HG02642 (cell line): Measurements from ENCODE around the gene TMEM141.

Experiments used
- ATAC-seq: cut with Tn5 transposase; IDR thresholded peaks from one replicate; pipeline ENCODE4 v1.9.1; 2021; ENCODE audit warnings: mild to moderate bottlenecking; ENCODE audit not compliant: unreplicated experiment, poor library complexity

The TMEM141 gene

DNA sequence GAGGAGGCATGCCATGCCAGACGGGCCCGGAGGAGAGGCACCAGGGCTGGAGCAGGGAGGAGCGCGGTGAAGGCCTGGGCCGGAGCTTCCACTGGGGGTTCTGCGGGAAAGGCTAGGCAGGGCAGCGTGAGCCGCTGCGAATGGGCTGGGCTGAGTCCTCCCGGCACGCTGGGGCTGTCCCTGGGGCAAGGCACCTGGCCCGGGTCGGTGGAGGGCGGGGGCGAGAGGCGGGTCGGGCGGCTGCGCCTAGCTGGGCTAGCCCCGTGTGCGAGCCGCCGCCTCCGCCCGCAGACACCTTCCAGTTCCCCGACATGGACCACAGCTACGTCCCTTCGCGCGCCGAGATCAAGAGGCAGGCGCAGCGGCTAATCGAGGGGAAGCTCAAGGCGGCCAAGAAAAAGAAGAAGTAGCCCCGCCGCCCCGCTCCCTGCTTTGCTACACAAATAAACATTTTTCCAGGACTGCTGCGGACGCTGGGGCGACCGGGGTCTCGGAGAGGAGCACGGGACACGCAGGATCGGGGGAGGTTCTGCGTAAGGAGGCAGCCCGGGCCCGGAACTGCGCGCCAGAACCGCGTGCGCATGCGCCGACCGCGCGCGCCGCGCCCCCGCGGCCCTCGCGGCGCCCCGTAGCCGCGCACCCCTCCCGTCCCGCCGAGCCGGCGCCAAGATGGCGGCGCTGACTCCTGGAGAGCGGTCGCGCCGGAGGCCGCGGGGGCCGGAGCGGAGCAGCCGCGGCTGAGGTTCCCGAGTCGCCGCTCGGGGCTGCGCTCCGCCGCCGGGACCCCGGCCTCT, 16.3 kb downstream of the TMEM141 start, which contains the start of gene RABL6:
Gene RABL6 (plus strand): TSS at position 668 of the 794 bp plus-strand sequence. CDS start 249 bp downstream, outside the sequence.
- peak; percentile 84 for ATAC-seq

DNA sequence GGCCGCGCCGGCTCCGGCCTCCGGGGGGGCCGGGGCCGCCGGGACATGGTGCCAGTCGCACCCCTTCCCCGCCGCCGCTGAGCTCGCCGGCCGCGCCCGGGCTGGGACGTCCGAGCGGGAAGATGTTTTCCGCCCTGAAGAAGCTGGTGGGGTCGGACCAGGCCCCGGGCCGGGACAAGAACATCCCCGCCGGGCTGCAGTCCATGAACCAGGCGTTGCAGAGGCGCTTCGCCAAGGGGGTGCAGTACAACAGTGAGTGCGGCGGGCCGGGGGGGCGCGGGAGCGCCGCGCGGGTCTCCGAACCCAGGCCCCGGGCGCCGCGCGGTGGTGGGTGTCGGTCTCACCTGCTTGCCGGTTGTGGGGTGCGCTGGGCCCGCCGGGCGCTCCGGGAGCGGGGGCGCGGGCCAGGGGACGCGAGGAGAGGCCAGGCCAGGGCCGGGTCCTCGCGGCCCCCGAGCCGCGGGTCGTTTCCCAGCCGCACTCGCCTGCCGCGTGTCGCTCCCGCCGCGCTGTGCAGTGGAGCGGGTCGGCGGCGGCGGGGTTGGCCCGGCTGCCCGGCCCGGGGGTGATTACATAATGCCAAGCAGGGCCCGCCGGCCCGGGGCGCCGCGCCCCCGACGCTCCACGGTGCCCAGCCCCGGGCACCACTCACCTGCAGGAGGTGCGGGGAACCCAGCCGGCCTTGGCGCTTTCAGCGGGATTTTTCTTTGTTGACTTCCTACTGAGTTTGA, 17.1 kb downstream of the TMEM141 start:
- ATAC-seq, result peak; percentile 39

DNA sequence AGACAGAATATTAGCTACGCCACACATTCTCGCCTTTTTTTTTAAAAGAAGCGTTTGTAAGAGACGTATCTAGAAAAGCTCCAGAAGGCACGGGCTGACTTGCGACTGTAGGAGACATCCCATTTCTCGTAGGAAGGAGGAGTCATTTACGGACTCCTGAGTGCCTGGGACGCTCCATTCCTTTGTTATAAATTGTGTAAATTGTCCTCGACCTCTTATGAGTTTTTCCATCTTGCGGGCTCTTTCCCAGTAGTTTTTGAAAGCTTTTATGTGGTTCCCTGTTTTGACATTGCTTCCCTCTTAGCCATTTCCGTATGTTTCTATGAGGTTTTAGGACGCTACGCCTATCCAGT, 17.6 kb downstream of the TMEM141 start:
- ATAC-seq, result no peak

DNA sequence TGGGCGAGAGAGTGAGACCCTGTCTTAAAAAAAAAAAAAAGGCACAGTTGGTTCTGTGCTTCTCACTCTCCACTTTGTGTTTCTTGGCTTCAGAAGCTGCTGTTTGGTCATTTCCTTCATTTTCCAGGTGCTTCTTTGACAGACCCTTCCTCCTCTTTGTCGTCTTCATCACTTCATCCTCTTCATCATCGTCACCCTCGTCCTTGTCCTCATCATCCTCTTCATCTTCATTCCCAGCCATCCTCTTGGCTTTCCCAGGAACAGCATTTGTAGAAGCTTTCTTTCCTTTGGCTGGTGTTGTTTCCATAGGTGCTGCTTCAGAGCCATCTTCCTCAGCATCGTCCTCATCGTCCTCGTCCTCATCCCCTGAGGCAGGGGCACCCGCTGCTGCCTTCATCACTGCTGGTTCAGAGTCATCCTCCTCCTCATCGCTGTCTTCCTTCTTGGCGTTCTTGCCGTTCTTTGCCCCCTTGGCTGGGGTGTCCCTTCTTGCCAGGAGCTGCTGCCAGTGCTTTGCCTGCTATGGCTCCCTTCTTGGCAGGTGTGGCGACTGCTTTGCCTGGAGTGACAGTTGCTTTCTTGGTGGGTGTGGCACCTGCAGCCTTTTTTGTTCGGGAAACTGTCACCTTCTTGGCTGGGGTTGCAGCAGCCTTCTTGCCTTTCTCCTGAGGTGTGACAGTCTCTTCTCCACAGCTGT, 23.7 kb downstream of the TMEM141 start:
- ATAC-seq, result no peak

DNA sequence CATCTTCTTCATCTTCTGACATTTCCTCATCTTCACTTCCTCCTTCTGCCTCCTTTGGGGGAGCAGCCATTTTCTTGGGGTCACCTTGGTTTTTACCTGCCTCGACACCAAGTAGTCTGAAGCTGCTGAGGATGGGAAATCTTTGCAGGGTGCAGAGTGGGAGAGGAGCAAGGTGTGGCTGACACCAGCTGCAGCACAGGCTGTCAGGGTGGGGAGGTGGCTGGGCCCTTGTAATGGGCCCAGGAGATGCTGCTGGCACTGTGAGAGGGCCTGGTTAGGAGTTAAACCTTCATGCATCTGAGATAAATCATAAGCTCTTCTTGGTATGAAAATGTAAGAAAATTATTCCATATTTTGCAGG, 24.3 kb downstream of the TMEM141 start:
- ATAC-seq, result no peak

DNA sequence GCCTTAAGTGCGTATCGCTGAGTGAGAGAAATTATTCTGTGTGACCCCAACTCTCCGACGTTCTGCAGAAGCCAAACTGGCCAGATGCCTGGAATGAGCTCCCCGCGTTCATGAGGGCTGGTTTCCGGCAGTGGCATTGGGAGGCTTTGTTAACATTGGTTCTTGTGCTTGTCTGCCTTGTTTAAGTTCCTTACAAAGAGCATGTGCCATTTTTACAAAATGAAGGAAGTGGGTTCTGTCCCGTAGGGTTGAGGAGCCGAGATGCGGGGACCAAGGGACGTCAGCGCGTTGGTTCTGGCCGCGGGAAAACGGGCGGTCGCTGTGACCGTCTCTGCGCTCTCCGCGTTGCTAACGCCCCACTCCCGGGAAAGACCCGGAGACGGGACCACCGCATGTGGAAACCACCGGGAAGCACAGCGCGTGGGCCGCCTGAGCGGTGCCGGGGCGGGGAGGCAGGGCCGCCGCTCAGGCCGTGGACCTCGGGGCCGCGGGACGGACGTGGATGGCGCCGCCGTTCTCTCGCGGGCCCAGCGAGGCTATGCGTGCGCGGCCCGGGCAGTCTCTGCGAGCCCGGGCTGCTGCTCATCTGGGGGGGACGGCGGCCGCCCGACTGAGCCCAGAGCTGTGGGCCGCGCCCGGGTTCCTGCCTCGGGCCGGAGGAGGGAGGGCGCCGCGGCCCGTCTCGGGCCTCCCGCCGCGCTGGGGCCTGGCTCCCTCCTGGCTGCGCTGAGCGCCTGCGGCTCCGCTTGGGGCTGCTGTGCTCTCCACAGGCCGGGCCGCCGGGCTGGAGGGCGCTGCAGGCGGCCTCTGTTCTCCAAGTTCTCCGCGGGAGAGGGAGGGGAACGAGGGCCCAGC, 30.1 kb downstream of the TMEM141 start:
- no peak for ATAC-seq

DNA sequence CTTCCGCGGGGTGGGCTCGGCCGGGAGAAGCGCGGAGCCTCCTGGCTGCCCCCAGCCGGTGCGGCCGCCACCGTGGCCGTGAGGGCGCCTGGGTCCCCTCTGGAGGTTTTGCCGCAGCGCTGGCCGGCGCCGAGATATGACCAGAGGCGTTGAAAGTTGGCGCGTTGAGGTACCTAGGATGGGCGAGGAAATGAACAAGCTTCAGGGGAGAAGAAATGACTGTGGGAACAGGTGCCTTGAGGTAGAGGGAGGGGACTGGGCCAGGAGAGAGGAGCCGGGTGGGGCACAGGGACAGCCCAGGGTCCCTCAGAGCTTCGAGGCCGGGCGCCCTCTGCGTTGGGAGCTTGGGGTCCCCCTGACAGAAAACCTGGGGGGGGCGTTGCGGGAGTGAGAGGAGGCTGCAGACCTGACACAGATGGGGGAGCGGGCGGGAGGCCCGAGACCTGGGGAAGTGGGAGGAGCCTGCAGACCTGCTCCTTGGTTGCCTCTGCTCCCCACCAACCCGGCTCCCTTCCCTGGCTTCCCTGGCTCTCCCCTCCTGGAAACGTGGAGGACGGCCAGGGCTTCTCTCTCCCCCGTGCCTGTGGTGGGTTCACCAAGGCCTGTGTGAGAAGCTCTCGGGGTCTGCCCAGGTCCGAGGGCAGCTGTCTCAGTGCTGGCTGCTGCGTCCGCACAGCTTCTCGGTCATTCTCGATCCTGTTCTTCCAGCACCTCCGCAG, 30.8 kb downstream of the TMEM141 start:
- no peak for ATAC-seq

DNA sequence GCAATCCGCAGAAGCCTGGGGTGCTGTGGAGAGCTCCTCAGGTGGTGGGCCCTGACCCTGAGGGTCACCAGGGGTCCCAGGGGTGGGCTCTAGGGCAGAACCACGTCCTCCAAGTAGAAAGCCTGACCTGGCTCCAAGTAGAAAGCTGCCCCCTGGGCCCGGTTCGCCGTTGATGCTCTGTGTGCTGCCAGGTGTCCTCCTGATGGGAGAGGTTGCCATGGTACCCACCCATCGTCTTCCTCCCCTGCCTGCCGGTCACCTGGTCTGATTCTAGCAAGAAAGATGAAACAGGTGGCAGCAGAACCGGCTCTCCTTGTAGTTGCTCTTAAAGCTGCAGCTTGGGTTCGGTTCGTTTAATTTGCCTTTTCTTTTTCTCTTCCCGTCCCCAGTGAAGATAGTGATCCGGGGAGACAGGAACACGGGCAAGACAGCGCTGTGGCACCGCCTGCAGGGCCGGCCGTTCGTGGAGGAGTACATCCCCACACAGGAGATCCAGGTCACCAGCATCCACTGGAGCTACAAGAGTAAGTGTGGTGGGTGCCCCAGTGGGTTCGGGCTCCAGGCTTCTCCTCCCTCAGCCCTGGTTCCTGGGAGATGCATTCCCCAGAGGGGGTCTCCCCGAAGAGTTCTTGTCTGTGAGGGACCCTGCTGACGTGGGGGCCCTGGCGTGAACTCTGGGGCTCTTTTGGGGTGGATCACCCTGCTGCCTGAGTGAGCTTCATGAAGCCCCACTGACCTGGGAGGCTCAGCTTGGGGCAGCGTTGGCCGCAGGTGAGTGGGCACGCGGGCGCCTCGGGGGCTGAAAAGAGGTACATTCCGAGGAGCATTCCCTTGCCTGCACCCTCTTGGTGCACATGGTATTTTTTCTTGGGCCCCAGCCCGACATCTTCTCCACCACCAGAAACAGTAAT, 32.2 kb downstream of the TMEM141 start:
- ATAC-seq, result no peak

DNA sequence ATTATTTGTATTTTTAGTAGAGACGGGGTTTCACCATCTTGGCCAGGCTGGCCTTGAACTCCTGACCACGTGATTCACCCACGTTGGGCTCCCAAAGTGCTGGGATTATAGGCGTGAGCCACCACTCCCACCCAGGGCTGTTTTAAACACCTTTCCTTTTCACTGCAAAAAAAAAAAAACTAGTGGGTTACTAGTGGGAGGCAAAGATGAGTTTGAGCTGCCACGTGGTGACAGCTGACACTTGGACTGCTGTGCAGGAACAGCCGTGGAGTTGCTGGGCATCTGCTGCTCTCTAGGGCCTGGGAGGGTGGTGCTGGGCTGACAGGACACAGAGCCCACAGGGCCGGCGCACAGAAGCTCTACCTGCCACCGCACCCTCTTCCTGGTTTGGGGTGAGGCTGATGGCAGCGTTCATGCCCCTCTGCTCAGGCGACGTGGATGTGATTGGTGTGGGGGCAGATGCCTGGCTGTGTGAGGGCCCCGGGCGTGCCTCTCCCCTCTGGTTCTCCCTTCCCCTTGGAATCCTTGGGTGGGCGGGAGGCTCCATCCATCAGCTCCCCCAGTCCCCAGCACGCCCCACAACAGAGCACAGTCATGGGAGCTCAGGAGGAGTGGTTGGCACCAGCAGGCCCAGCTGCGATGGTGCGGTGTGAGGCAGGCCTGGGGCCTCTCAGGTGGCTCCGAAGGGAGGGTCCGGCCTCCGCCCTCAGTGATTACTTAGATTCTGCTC, 33.5 kb downstream of the TMEM141 start:
- no peak for ATAC-seq

DNA sequence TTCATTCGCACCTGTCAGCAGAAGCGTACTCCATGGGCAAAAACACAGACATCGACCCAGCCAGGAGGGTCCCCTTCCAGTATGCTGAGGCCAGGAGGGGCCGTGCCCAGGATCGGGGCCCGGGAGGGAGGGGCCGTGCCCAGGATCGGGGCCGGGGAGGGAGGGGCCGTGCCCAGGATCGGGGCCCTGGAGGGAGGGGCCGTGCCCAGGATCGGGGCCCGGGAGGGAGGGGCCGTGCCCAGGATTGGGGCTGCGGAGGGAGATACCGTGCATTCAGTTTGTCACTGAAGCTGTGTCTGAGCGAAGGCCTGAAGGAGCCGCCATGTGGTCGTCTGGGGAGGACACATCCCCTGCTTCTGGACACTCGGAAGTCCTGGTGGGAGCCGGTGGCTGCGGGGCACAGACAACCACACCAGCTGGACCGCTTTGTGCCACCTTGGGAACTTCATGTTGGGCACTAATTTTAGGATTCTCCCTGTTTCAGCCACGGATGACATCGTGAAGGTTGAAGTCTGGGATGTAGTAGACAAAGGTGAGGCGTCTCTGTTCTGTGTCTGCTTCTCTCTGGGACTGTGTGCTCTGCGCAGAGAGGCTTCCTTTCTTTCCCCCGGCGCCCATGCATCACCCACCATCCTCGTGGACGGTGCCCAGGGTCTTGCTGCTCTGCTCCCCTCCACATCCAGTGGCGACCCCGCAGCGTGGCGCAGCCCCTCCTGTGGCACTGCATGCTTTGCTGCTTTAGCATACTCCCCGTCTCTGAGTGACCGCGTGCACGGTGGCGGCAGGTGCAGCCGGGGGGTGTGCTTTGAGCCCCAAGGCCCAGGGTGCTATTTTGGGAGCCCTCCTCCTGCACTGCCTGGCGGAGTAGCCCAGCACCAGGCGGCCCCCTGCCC, 34.4 kb downstream of the TMEM141 start:
- no peak for ATAC-seq

DNA sequence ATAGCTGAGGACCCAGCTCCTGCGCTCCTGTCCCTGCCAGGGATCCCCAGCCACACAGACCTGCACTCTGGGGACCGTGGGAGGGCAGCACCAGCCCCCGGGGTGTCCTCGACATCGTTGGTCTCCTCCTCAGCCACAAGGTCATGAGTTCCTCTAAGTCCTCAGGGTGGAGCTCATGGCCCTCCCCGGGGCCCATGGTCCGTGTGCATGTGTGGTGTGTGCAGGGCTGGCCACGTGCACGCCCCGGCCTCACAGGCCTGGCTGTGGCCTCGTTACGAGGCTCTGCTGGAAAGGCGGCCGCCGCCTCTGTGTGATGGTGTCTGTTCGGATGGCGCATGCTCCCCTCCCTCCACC, 35.0 kb downstream of the TMEM141 start:
- no peak for ATAC-seq

DNA sequence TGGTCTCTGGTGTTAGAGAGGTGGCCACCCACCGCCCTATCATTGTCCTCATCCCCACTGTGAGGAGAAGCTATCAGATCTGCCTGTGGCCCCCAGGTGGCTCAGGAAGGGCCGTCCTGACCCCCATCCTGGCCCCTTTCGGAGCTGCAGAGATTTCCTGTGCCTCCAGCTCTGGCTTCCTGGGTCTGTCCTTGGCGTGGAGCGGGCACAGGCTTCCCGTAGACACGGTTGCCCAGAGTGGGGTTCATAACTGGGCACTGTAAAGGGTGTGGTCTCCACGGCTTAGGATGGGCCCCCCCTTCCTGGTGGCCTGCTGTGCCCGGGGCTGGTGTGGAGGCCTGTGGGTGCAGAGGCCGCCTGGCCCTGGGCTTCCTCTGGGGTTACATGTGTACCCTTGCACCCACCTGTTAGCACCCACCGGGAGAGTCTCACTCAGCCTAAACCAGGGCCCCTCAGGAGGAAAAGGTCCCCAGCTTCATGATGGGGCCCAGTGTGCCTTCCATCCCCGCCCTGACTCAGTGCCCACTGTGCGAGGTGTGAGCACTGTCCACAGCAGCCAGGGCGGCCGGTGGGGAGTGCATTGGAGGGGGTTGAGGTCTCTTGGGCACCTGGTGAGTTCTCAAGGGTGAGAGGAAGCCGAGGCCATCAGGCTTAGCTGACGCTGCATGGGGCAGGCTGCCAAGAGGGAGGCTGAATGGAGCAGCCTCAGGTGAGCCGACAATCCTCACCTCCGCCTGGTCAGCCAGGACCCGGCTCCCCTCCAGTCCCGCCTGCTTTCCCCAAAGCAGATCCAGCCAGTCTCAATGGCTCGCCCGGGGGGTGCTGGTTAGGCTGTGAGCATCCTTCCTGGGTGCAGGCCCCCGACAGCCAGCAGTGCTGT, 35.8 kb downstream of the TMEM141 start:
- no peak for ATAC-seq

DNA sequence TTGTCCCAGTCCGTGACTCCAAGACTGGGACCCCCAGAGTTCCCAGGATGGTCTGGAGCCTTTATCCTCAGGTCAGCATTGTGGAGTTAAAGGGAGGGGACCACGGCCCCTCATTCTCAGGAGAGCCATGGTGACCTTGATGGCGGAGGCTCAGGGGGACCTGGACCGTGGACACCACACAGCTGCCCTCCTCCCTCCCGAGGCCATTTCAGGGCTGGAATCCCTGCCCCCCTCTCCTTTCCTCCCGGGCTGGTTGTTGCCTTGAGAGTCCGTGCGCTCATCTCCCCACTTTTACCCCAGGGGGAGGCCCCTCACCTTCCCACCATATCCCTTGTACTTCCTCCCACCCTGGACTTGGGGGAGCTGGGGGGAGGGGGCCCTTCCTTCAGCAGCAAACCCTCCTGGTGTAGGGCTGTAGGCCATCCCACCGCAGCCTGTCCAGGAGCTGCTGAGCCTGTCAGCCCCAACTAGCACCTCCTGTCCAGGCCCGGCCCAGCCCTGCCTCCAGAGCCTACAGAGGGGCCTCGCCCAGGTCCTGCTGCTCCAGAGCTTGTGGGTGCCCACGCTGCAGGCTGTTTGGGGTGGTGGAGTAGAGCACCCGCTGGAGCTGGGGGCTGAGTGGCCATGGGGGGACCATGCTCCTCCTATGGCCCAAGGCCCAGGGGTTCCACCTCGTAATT, 36.8 kb downstream of the TMEM141 start:
- no peak for ATAC-seq

DNA sequence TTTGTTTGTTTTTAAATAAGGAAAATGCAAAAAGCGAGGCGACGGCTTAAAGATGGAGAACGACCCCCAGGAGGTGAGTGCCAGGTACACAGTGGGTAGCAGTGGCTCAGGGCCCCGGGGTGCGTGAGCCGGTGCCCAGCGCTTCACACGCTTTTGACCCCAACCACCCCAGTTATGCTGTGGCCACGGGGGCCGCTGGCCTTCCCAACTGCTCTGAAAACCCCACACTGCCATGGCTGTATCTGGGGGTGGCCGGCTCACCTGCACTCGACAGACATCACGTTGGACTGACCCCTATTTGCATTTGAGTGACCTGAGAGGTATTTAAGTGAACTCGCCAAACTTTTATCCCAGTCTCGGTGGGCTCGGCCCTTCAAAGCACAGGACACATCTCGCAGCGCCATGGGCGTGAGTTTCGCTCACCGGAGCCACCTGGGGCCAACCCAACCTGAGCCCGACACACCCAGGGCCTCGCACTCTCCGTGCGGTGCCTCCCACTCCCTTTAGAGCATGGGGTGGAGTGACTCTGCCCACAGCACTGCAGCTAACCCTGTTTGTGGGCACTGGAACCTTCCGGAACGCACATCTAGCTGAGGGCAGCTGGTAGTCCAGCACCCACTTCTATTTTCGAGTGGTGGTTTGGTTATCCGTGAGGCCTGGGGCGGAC, 37.5 kb downstream of the TMEM141 start:
- no peak for ATAC-seq

DNA sequence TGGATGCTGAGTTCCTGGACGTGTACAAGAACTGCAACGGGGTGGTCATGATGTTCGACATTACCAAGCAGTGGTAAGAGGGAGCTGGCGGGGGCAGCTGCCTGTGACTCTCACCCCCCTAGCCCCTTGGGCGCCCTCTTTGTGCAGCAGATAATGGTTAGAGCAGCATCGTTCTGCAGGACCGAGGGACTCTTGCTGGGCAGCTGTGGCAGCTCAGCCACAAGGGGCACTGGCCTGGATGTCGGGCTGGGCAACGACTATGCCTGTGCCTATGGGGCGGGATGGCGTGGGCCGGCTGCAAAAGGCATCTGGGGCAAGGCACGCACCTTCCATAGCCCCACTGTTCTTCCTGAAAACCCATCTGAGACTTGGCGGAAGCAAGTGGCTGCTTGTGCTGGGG, 38.3 kb downstream of the TMEM141 start:
- ATAC-seq, result no peak
